CMK (cell line): ENCODE results near the gene HSF4.

Source experiments
- DNase-seq: peaks from one replicate; pipeline ENCODE4 v3.0.0-alpha.2; 2010; ENCODE audit warnings: low read depth

The HSF4 gene

DNA sequence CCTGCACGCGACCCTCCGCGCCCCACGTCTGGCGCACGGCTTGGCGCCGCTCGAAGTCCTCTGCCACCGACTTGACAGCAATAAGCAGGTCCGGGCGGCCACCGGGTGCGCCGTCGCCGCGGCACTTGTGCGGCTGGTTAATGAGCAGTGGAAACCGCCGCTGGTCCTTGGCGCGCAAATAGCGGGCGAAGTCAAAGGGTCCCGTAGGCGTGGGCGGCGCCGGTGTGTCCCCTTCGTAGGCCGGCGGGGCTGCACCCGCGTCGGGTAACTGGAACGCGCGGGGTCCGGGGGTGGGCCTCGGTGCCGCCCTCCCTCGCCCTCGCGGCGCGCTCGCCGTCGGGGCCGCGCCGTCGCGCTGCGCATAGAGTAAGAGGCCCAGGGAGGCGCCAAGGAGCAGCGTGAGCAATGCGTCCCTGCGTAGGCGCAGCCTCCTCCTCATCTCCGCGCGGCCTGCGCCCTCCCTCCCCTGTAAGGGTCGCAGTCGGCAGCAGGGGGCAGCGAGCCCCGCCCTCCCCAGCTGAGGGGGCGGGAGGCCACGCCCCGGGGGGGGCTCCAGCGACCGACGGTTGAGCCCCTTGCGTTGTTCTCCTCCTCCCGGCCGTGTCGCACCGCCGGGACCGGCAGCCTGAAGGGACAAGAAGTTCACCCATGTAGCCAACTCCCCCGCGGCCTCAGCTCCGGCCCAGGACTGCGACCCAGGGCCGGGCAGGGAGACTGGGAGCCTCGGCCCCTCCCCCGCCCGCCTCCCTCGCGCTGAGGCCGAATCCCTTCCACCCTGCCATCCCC lies 14.3 kb upstream of the HSF4 start:
- no peak for DNase-seq

DNA sequence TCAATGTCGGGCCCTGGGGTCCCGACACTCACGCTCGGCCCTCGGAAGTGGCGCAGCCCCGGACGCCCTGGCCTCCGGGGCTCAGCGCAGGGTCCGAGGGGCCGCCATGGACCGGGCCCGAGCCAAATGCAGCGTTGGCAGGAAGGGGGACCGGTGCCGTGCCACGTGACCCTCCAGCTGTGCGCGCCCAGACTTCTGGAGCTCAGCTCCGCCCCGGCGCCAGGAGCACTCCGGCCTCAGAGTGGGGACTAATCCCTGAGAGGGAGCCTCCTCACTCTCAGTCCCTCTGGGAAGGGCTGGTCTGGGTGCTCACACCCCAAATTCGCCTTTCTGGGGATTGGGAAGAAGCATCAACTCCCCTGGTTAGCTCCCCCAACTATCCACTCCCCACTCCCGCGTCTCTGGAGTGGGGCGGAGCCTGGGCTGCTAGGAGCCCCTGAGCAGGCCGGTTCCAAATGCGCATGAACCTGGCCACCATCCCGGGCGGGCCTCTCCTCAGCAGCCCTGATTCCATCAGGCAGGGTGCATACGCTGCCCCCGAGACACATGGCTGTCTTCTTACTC lies 13.6 kb upstream of the HSF4 start, which contains the start of gene B3GNT9:
TSS of gene B3GNT9 (minus strand) at position 166 of the 564 bp plus-strand sequence. CDS start 513 bp downstream, outside the sequence.
- no peak for DNase-seq

DNA sequence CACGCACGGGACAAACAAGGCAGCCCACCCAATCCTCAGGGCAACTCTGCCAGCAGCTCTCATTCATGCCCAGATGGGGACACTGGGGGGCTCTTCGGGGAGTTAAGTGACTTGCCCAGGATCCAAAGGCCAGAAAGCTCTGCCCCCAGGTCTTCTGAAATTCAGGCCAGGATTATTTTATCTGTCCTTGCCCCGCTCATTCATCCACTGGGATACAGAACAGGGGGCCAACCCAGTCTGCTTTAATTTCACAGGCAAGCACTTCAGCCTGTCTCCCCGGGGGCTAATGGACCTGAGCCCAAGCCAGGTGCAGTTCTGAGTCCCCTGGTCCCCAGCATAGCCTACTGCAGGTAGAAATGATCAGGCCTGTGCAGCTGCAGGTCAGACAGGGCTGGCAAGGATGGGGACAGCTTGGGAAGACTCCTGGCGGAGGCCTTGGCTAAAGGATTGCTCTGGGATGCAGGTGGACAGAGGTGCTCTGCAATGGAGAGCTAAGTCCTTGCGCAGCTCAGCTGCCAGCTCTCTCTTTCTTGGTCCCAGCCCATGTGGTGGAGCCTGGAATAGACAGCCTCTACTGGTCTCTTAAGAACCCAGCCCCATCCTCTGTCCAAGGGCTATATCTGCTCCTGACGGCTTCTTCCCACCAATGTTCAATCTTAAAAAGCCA lies 13.0 kb upstream of the HSF4 start:
- no peak for DNase-seq

DNA sequence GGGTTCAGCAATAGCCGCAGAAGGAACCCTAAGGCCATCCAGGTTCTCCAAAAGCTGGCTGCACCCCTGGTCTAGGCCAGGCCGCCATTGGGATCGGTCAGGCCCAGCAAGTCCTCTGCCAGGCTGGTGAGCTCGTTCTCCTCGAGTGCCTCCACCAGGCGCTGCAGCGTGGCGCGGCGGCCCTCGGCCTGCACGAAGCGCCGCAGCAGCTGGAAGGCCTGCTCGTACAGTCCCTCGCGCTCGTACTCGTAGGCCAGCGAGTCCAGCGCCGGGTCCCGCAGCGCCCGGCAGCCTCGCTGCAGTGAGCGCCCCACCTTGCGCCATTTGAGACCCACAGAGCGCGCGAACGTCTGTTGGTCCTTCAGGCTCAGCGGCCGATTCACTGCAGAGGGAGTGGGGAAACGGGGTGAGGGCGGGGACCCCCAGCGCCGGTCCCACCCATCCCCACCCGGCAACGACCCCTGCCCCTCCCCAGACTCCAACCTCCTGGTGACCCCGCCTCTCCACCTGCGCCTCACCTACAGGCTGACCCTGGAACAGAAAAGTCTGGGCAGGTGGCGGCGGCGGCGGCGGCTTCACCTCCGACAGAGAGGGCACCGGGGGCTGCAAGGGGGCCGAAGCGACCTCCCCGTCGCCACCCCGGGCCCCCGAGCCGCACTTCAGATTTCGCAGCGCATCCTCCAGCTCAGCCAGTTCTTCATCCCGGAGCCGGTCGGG lies 9.8 kb upstream of the HSF4 start:
- no peak for DNase-seq

DNA sequence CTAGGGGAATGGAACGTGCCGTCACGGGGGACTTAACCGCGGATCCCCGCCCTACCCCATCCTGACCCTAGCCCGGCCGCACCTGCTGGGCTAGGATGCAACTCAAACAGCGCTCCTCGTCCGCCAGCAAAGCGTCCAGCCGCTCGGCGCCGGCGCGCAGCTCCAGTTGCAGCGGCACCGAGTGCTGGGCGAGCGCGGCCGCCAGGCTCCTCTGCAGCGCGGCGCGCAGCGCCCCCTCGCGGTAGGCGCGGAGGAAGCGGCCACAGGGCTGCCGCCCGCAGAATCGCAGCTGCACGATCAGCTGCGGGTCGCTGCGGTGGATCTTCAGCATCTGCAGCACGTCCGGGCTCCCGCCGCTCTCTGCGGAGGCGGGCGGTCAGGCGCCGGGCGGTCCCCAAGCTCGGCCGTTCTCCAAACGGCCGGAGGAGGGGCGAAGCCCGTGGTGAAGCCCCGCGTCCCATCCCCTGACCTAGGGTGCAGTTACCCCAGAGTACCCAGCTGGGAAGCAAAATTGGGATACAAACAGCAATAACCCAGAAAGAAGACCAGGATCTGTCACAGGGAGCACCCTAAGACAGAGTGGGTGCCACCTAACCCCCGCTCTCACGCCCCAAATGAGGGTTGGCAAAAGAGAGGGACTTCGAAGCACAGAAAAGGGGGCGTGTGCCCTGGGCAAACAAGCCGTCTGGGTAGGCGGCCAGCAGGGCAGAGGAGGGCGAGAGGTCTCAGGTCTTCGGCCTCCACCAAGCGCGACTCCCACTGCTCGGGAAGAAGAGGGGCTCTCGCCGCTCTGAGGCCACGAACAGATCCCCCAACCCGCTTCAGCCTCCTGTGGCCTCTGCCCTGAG lies 9.0 kb upstream of the HSF4 start:
- no peak for DNase-seq

DNA sequence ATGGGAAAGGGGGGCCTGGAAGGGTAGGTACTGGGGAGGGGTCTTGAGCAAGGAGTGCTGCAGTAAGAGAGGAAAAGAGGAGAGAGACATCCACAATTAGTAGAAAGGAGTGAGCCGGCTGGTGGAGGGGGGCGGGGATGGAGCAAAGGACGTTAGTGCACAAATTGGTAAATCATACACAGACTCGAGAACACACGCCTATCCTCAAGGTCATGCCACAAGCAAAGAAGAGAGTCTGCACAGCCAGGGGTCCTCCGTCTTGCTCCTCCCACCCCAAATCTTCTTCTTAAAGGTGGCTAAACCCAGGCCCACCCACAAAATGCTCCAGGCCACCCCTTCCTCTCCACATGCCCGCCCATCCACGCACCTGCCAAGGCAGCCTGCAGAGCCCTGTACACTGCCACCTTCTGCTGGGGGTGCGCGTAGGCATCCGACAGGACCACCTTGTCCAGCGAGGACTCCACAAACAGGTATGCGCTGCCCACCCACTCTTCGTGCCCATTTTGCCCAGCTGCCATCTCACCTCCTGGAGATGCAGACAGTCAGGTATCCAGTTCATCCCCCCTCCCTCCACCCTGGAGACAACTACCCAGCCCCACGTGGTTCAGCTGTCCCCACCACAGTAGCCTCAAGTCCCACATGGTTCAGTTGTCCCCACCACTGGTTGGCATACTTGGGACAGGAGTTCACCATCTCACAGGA lies 8.3 kb upstream of the HSF4 start:
- no peak for DNase-seq

DNA sequence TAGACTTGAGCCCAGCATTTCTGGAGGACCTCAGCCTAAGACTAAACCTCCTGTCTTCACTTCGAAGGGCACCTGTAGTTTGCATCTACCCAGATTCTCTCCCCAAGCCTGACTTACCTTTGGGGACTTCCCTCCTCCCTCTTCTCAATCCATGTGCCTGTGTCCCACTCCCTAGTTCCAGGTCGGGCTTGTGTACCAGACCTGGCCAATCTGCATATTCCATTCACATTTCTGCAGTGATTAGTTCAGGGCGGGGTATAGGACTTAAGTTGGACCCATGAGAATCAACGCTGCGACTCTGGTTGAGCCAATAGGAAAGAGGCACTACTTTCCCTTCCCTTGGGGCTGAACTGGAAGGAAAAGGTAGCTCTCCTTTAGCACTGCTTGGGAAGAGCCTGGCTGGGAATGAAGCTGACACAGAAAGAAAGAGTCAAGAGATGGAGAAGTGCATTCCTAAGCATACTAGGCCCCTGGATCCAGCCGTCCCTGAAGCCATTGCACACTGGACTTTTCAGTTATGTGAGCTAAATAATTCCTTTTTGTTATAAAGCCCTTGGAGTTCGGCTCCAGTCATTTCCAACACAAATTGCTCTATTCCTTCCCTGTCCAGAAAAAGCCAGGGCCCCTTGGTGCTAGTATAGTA lies 7.3 kb upstream of the HSF4 start:
- DNase-seq = no peak

DNA sequence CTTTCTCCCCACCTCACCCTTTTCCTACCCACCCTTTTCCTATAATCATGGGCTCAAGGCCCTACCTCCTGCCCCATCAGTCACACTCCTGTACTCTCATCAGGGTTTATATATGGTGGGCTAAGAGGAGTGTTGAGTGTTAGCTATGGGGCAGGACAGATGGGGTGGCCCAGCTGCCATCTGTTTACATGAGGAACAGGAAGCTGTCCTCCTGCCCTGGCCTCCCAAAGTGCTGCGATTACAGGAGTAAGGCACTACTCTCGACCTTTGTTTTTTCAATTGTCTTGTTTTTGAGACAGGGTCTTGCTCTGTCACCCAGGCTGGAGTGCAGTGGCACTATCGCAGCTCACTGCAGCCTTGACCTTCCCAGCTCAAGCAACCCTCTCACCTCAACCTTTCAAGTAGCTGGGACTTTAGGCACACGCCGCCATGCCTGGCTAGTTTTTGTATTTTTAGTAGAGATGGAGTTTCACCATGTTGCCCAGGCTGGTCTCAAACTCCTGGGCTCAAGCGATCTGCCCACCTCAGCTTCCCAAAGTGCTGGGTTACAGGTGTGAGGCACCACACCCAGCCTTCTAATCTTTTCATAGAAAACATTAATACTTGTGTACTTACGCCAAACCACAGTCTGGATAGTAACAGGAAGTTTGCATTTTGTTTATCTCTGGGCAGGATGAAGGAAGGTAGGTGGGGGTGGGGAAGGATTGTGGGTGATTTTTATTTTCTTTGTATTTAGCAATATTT lies 6.5 kb upstream of the HSF4 start:
- DNase-seq = no peak

DNA sequence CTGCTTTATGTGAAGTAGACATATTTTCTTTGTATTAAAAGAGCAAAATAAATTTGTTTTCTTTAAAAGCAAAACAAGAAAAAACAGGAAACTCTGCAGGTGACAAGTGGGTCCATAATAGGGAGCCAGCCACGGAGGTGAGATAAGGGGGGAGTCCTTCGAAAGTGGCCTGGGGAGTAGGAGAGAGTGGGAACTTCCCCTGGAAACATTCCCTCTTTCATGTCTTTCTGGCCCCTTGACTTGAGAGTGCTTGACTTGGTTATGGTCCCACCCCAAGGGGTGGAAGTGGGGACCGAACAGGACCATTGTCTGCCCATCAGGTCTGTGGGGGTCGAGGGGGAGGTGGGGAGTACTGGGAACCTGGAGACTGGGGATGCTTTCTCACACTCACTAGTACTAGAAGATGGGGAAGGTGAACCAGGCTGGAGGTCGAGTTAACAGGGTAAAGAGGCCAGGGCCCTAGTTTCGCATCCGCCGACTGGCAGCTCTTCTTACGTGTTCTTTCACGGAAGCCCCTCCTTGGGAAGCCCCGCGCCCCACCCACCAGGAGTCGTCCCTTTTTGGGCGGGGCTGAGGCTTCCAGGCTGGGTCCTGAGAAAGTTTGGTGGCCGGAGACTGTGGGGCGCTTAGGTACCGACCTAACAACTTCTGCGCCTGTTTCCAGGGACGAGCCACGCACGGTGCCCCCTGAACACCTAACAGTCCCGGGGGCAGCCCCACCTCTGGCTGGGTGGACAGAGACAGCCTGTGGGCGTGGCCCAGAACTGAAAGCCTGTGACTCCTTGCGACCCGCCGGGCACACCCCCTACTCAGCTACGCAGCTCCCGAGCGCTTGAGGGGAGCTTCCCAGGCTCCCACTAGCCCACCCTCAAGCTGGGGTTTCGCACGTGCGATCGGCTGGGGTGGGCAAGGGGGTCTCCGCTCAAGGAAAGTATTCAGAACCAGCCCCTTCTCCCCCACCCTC lies 5.6 kb upstream of the HSF4 start:
- no peak for DNase-seq

DNA sequence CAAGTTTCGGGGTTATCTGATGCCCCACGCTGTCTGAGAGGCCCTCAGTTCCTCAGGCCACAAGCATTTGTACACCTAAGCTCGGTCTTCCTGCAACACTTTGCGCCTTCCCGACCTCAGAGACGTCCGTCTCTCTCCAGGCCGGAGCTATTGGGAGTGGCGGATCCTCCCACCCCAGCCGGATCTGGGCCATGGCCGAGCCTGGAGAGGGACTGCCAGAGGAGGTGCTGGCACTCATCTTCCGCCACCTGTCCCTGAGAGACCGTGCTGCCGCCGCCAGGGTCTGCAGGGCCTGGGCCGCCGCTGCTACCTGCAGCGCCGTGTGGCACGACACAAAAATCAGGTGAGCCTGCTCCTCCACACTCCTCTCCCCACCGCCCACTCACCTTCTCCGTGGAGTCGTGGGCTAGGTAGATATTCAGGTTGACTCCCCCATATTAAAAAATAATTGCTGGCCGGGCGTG lies 2.9 kb upstream of the HSF4 start:
- no peak for DNase-seq

DNA sequence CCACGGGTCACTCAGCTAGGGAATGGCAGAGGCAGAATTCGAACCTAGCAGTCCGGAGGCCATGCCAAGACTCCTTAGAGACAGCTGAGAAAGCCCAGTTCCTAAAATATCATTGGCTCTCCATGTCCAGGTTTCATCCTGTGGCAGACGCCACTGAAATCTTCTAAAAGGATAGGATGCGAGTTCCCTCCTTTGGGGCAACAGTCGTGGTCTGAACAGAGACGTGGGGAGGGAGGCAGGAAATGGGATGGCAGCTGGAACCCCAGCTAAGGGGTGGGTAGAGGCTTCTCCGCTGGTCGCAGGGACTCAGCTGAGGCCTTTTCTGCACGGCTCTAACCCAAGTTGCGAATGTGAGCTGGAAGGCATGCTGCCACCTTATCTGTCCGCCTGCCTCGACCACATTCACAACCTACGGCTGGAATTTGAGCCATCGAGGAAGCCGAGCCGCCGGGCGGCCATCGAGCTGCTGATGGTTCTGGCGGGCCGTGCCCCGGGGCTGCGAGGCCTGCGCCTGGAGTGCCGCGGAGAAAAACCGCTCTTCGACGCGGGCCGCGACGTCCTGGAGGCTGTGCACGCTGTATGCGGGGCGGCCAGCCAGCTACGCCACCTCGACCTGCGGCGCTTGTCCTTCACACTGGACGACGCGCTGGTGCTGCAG lies 1.9 kb upstream of the HSF4 start:
- no peak for DNase-seq

DNA sequence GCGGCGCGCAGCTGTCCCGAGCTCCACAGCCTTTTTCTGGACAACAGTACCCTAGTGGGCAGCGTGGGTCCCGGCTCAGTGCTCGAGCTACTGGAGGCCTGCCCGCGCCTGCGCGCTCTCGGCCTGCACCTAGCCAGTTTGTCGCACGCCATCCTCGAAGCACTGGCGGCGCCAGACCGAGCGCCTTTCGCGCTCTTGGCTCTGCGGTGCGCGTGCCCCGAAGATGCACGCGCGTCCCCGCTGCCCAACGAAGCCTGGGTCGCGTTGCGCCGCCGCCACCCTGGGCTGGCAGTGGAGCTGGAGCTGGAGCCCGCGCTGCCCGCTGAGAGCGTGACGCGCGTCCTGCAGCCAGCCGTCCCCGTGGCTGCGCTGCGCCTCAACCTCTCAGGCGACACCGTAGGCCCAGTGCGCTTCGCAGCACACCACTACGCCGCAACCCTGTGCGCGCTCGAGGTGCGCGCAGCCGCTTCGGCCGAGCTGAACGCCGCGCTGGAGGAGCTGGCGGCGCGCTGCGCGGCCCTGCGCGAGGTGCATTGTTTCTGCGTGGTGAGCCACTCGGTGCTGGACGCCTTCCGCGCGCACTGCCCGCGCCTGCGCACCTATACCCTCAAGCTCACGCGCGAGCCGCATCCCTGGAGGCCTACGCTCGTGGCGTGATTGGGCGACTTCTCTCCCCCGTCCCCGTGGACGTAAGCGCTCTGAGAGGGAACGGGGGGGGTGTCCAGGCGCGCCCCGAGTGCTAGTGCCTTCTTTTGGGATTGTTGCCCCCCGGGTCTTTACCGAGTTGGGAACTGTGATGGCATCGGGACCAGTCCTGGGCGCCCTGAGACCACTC lies 1.2 kb upstream of the HSF4 start:
- no peak for DNase-seq

DNA sequence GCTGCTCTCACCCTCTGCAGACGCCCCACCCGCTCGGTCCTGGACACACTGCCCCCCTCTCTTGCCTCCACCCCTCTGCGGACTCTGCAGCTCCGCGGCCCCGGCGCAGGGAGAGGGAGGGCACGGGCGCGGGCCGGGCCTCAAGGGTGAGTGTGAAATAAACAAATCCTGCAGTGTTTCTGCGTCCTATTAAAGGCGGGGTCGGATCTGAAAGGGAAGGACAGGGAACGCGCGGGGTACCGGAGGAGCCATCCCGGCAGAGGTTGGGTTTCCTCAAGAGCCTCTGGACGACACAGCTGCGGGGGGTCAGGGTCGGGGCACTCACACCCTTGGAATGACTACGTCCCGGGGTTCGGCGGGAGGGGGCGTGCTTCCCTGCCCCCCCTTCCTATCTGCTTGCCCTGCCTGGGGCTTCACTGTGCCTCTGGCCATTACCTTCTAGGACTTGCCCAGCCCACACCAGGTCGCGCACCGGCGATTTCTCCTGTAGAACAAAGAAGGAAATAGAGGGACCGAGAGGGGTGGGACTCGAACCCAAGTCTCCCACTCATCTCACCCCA lies 466 bp upstream of the HSF4 start:
- no peak for DNase-seq

DNA sequence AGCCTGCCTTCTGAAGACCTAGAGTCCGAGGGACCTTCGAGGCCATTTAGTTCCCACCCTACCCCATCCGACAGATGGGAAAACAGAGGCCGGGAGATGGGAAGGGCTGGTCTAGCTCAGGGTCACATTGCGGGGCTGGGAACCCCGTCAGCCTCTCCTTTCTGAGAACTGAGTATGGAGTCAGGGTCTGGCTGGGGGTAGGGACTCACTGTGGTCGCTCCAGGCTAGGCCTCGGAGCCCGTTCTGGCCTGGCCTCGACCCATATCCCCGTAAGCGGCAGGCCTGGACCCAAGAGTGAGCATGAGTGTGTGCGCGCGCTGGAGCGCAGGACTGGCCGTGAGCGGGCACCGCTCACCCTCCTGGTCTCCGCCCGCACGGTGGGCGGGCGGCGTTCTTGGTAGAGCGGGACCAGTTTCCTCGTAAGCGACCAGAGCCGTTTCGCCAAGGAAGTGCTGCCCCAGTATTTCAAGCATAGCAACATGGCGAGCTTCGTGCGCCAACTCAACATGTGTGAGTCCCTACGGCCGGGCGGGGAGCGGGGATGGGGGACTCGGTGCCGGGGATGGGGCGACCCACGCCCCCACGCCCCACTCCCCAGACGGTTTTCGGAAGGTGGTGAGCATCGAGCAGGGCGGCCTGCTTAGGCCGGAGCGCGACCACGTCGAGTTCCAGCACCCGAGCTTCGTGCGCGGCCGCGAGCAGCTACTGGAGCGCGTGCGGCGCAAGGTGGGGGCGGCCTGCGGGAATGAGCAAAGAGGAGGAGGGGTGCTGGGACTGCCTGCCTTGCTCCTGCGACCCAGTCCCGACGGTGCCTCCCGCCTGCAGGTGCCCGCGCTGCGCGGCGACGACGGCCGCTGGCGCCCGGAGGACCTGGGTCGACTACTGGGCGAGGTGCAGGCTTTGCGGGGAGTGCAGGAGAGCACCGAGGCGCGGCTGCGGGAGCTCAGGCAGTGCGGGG lies 855 bp downstream of the HSF4 start:
- no peak for DNase-seq

DNA sequence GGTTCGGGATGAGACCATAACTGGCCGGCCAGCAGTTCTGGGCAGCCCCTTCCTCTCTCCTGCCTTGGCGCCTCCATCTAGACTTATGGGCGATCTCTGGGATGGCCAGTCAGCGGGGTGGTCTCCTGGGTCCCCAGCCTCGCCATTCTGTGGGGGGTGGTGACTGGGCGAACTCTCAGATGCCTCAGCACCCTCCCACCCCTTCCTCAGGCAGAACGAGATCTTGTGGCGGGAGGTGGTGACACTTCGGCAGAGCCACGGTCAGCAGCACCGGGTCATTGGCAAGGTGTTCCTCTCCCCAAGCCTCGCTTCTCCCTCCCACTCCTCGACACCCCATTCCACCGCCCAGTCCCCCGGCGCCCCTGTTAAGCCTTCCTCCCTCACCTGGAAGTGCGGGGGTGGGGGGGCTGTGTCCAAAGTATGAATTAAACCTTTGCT lies 1.6 kb downstream of the HSF4 start:
- no peak for DNase-seq
